Measurements from ENCODE around the gene PGF.

PGF gene

DNA sequence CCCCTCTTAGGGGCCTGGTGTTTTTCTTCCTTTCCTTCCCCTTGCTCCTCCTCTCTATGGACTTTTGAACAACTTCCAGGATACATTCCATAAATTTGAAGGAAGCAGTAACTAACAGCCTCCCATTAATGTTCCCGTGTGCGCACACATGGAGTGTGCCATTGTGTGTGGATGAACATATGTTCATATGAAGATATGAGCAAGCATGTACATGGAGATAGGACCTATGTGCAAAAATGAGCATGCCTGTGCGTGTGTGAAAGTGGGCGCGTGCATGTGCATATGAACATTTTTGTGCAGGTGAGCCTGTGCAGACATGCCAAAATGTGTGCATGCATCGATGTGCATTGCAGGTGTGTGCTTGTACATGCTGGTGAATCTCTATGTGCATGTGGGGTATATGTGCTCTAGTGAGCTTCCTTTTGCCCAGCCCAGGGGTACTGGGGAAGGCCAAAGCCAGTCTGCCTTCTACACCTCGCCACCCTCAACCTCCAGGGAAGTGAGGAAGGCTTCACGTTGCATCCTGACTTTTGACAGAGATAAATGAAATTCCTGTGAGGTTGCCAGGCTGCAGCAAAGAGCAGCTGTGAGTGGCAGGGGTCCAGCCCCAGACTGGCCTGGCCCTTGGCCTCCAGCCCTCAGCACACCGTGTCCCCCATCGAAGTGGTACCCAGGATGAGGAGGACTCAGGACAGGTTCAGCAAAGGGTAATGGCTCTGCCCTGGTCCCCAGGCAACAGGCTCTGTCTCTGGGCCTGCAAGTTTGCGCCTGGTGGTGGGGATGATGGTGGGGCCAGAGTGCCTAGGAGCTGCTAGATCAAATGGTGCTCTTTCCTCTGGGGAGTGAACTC lies 21.1 kb upstream of the PGF start:
- no peak overlapping the region for H3K9ac ChIP-seq (ENCODE audit: insufficient read length)
- no peaks in the 10 kb centered on the region for H3K9me3 ChIP-seq (ENCODE audit: low read depth, low read length)
- DNase-seq (ENCODE audit: low read depth, low spot score), result no peak

DNA sequence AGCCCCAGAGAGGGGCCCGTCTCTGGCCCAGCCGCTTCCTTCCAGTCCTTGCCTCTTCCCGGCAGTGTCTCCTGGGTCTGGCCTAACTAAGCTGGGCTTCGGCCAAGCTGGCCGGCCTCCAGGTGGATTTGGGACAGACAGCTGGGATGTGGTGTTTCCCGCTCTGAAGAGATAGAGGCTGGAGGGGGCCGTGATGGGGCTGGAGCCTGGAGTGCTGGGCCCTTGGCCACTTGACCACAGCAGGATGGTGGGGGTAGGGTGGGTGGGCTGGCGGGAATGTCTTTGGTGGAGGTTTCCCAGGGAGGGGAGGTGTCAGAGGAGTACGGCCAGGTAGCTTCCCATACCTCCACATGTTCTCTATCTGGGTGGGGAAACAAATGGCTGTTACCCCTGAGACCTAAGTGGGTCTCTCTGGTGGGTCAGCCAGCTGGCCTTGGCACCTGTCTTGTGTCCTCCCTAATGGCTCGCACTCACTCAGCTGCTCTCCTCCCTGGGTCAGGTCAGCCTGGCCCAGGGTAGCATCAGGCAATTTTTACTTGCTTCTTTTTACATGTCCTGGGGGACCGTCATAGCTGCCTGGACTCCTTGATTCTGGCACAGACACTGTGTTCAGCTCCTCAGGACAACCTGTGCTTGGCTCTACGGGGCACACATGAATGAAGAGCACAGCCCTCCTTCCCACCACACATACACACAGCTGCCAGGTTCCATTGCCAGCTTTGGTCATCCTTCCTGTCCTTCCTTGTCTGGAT lies 19.8 kb upstream of the PGF start:
- no peak for DNase-seq (ENCODE audit: low read depth, low spot score)
- no peaks in the 10 kb centered on the region for H3K36me3 ChIP-seq (ENCODE audit: insufficient read depth, low read length)
- no peak overlapping the region for H3K27ac ChIP-seq
- TF ChIP-seq EZH2 (IDR thresholded peaks at IDR 0.05) (no peak), POLR2AphosphoS5 (IDR thresholded peaks at IDR 0.05; ENCODE audit: borderline replicate concordance, low read depth, low read length) (no peak), FOXP2 (optimal IDR thresholded peaks at IDR 0.05; ENCODE audit: control extremely low read depth, extremely low read length, insufficient read depth) (no peak)
- no peaks in the 10 kb centered on the region for H3K9me3 ChIP-seq (ENCODE audit: low read depth, low read length)
- no peak overlapping the region for H3K9ac ChIP-seq (ENCODE audit: insufficient read length)
- H3K4me3 ChIP-seq, result no peak overlapping the region

More for the DNA sequence above, 21.1 kb upstream of the PGF start:
- no peak for TF ChIP-seq EZH2 (IDR thresholded peaks at IDR 0.05)
- no peak for TF ChIP-seq POLR2AphosphoS5 (IDR thresholded peaks at IDR 0.05; ENCODE audit: borderline replicate concordance, low read depth, low read length)
- TF ChIP-seq FOXP2 (optimal IDR thresholded peaks at IDR 0.05; ENCODE audit: control extremely low read depth, extremely low read length, insufficient read depth), result no peak
- H3K4me3 ChIP-seq, result no peak overlapping the region
- H3K36me3 ChIP-seq (ENCODE audit: insufficient read depth, low read length), result no peaks in the 10 kb centered on the region
- no peak overlapping the region for H3K27ac ChIP-seq

DNA sequence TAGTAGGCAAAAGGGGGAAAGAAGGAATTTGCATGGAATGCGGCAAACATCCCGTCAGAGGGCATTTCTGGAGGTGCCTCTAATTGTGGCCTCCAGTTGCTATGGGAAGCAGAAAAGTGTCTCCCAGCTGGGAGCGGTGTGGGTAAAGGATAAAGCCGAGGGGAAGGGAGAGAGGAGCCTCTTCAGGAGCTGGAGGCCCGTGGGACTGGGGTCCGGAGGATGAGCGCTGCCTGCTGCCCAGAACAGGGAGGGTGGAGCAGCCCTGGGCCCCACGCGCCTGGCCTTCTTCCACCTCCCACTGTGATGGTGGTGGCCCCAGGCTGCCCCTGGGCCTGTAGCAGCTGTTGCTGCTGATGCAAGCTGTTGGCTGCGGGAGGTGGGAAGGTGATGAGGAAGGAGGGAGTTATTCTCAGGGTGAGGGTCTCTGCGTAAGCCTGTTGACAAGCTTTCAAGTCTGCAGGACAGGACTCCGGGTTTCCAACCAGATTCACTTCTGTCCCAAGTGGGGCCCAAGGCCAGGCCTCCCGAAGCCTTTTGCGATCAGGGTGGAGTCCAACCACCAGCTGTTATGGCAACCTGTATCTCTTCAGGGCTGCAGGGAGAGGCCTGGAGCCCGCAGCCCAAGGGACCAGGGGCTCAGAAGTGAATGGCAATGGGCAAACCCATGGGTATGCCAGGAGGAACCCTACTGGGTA lies 19.1 kb upstream of the PGF start:
- no peaks in the 10 kb centered on the region for H3K36me3 ChIP-seq (ENCODE audit: insufficient read depth, low read length)
- H3K9ac ChIP-seq (ENCODE audit: insufficient read length), result no peak overlapping the region
- DNase-seq (ENCODE audit: low read depth, low spot score), result no peak
- TF ChIP-seq EZH2 (IDR thresholded peaks at IDR 0.05), result no peak
- no peak for TF ChIP-seq FOXP2 (optimal IDR thresholded peaks at IDR 0.05; ENCODE audit: control extremely low read depth, extremely low read length, insufficient read depth)
- TF ChIP-seq POLR2AphosphoS5 (IDR thresholded peaks at IDR 0.05; ENCODE audit: borderline replicate concordance, low read depth, low read length), result no peak
- H3K9me3 ChIP-seq (ENCODE audit: low read depth, low read length), result no peaks in the 10 kb centered on the region
- H3K4me3 ChIP-seq, result no peak overlapping the region
- no peak overlapping the region for H3K27ac ChIP-seq

DNA sequence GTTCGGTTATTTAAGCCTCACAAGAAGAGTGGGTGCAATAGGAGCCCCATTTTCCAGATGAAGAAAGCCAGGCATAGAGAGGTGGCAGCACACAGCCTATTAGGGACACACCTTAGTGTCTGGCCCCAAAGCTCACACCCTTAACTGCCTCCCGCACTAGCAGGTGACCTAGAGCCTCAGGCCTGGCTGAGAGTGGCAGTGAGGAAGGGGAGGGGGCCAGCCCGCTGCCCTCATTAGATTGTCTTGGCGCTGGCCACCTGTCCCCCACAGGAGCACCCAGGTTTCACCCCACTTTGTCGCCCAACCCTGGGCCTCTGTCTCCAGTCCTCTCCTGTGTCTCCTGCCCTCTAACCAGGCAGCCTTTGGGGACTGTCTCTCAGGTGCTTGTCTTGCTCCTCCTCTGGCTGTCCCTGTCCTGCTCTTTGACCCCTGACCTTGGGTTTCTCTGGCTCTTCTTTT lies 18.5 kb upstream of the PGF start:
- H3K36me3 ChIP-seq (ENCODE audit: insufficient read depth, low read length), result no peaks in the 10 kb centered on the region
- no peaks in the 10 kb centered on the region for H3K9me3 ChIP-seq (ENCODE audit: low read depth, low read length)
- H3K9ac ChIP-seq (ENCODE audit: insufficient read length), result no peak overlapping the region
- H3K27ac ChIP-seq, result no peak overlapping the region
- TF ChIP-seq POLR2AphosphoS5 (IDR thresholded peaks at IDR 0.05; ENCODE audit: borderline replicate concordance, low read depth, low read length) (no peak), EZH2 (IDR thresholded peaks at IDR 0.05) (no peak), FOXP2 (optimal IDR thresholded peaks at IDR 0.05; ENCODE audit: control extremely low read depth, extremely low read length, insufficient read depth) (no peak)
- DNase-seq (ENCODE audit: low read depth, low spot score), result no peak
- no peak overlapping the region for H3K4me3 ChIP-seq

DNA sequence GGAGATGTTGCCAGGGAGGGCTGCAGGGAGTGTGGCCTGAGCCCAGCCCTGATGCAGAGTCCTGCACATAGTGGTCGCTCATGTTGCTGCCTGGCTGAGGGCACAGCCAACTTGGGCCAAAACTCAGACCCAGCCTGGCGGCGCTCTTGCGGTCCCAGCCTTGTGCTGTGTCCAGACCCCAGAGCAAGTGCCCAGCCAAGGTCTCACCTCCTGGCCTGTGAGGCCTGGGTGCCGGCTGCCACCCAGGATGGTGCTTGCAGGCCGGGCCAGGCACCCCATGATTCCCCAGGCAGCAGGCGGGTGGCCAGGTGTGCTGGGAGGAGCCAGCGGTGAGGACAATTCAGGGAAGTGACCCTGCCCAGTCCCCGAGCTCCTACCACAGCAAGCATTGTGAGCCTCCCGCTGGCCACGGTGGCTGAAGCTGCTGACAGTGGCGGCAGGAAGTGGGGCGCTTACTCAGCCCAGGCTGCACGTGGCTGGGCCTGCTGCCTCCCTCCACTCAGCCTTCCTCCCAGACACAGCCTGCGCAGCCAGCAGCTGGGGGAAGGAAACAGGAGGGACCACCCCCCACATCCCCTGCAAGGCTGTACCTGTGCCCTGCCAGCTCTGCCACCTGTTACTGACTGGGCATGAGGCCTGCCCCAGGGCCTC lies 17.7 kb upstream of the PGF start:
- no peak overlapping the region for H3K9ac ChIP-seq (ENCODE audit: insufficient read length)

DNA sequence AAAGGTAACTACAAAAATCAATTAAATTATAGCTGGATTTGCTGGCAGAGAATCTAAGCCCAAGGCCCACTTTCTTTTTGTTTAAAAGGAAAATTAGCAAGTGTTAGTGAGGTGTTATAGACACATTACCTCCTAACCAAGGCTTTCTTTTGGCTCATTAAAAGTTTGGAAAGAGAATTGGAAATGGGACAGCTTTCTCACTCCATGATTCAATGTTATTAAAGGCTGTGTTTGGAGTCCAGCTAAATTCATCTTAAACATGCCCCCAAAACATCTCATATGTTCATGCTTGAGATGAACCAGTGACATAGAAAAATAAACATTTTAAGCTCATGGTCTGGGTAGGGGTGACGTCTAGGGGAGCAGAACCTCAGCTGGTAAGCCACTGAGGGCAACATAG lies 13.4 kb upstream of the PGF start:
- TF ChIP-seq FOXP2 (optimal IDR thresholded peaks at IDR 0.05; ENCODE audit: control extremely low read depth, extremely low read length, insufficient read depth), result no peak
- TF ChIP-seq EZH2 (IDR thresholded peaks at IDR 0.05), result no peak
- no peak for TF ChIP-seq POLR2AphosphoS5 (IDR thresholded peaks at IDR 0.05; ENCODE audit: borderline replicate concordance, low read depth, low read length)
- Histone ChIP-seq H3K4me3 (no peak overlapping the region), H3K27ac (no peak overlapping the region), H3K36me3 (ENCODE audit: insufficient read depth, low read length) (no peaks in the 10 kb centered on the region), H3K9me3 (ENCODE audit: low read depth, low read length) (no peaks in the 10 kb centered on the region), H3K9ac (ENCODE audit: insufficient read length) (no peak overlapping the region)
- DNase-seq (ENCODE audit: low read depth, low spot score), result no peak

More for the DNA sequence above, 17.7 kb upstream of the PGF start:
- Histone ChIP-seq H3K4me3 (no peak overlapping the region), H3K27ac (no peak overlapping the region), H3K36me3 (ENCODE audit: insufficient read depth, low read length) (no peaks in the 10 kb centered on the region), H3K9me3 (ENCODE audit: low read depth, low read length) (no peaks in the 10 kb centered on the region)
- no peak for DNase-seq (ENCODE audit: low read depth, low spot score)
- TF ChIP-seq EZH2 (IDR thresholded peaks at IDR 0.05) (no peak), FOXP2 (optimal IDR thresholded peaks at IDR 0.05; ENCODE audit: control extremely low read depth, extremely low read length, insufficient read depth) (no peak), POLR2AphosphoS5 (IDR thresholded peaks at IDR 0.05; ENCODE audit: borderline replicate concordance, low read depth, low read length) (no peak)

DNA sequence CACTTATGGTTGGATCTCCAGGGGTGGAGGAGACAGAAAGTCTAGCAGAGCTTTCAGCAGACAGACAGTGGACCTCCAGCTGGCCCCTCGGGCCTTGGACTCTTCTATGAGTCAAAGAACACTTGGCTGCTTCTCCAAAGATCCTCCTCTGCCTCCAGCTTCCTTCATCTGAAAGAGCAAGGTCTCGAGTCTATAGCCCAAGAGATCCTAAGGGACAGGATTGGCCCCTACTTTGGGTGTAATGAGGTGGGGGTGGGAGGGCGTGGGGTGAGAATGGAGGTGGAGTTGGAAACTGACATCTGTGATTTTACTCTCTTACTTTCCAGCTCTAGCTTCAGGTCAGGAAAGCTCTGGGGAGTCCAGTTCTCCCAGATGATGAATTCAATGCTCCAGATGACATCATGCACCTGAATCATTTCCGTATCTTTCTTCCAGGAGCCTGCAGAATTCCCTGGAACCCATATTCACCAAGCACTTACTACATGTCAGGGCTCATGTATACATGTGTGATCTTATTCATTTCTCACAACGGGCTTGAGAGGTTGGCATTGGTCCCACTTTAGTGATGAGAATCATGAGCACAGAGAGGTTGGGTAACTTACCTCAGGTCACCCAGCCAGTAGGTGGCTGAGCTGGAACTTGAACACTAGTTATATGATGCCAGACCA lies 10.2 kb upstream of the PGF start:
- no peak overlapping the region for H3K9ac ChIP-seq (ENCODE audit: insufficient read length)
- no peaks in the 10 kb centered on the region for H3K36me3 ChIP-seq (ENCODE audit: insufficient read depth, low read length)
- no peak overlapping the region for H3K4me3 ChIP-seq
- no peaks in the 10 kb centered on the region for H3K9me3 ChIP-seq (ENCODE audit: low read depth, low read length)
- DNase-seq (ENCODE audit: low read depth, low spot score), result no peak
- H3K27ac ChIP-seq, result no peak overlapping the region
- TF ChIP-seq EZH2 (IDR thresholded peaks at IDR 0.05) (no peak), FOXP2 (optimal IDR thresholded peaks at IDR 0.05; ENCODE audit: control extremely low read depth, extremely low read length, insufficient read depth) (no peak), POLR2AphosphoS5 (IDR thresholded peaks at IDR 0.05; ENCODE audit: borderline replicate concordance, low read depth, low read length) (no peak)

Measured in SK-N-MC (cell line).